Neutrophil (primary cell): ENCODE results near the gene NUP62.

Source experiments
- H3K27ac ChIP-seq: fragments of 200-600 bp; sonication (generic); 2 replicates; pipeline ENCODE4 v1.5.1; 2016; ENCODE audit warnings: mild to moderate bottlenecking, moderate library complexity
- H3K27me3 ChIP-seq: fragments of 200-600 bp; sonication (generic); 2 replicates; pipeline ENCODE4 v1.6.0; 2016; ENCODE audit warnings: mild to moderate bottlenecking
- H3K36me3 ChIP-seq: fragments of 200-600 bp; sonication (generic); 2 replicates; pipeline ENCODE4 v1.5.1; 2017
- H3K4me1 ChIP-seq, 2 experiments: fragments of 200-600 bp in 1 of 2; sonication (generic) in 1 of 2; 1 replicate in 1 of 2; 2 replicates in 1 of 2; pipeline versions ENCODE4 v1.5.1 to v1.6.1; 2013 to 2016; ENCODE audit warnings: low read depth in 1 of 2, low read length in 1 of 2, mild to moderate bottlenecking in 1 of 2, moderate library complexity in 1 of 2; ENCODE audit not compliant: control insufficient read depth in 1 of 2, insufficient read depth in 1 of 2
- H3K4me3 ChIP-seq, 2 experiments: fragments of 200-600 bp in 1 of 2; sonication (generic) in 1 of 2; 1 replicate in 1 of 2; 2 replicates in 1 of 2; pipeline ENCODE4 v1.5.1; 2013 to 2016; ENCODE audit warnings: low read depth in 1 of 2, low read length in 1 of 2, mild to moderate bottlenecking in 1 of 2, moderate library complexity in 1 of 2
- H3K9me3 ChIP-seq: fragments of 200-600 bp; sonication (generic); 2 replicates; pipeline ENCODE4 v1.5.1; 2016
- CTCF ChIP-seq: fragments of 200-600 bp; sonication (generic); IDR thresholded peaks from 2 replicates; pipeline ENCODE4 v1.5.1; 2016; ENCODE audit warnings: antibody characterized with exemption

Gene NUP62

GRCh38 chr19:49931293-49932040 lies 2.2 kb upstream of the NUP62 start:
- no peak for TF ChIP-seq CTCF
- H3K9me3 ChIP-seq = no peaks in the 10 kb centered on the region
- peak overlapping the region; percentile 8 for H3K27ac ChIP-seq
- H3K4me3 ChIP-seq = no peak overlapping the region
- peaks cover 11 to 18% of the 10 kb centered on the region in 2 experiments for H3K4me1 ChIP-seq
- peaks cover 8% of the 10 kb centered on the region for H3K27me3 ChIP-seq
- H3K36me3 ChIP-seq = no peaks in the 10 kb centered on the region

GRCh38 chr19:49930483-49931011 lies 1.2 kb upstream of the NUP62 start:
- H3K27ac ChIP-seq = peak overlapping the region; percentile 8
- H3K27me3 ChIP-seq = peaks cover 5% of the 10 kb centered on the region
- H3K9me3 ChIP-seq = no peaks in the 10 kb centered on the region
- peaks cover 11 to 18% of the 10 kb centered on the region in 2 experiments for H3K4me1 ChIP-seq
- no peaks in the 10 kb centered on the region for H3K36me3 ChIP-seq
- no peak for TF ChIP-seq CTCF
- H3K4me3 ChIP-seq = peak overlapping the region; percentile 63 to 97

- Histone ChIP-seq H3K36me3 (peaks cover under 1% of the 10 kb centered on the region), H3K4me3 (peak overlapping the region; percentile 63 to 97), H3K4me1 (peaks cover 11 to 18% of the 10 kb centered on the region in 2 experiments), H3K27me3 (peaks cover 5% of the 10 kb centered on the region), H3K27ac (peak overlapping the region; percentile 88), H3K9me3 (no peaks in the 10 kb centered on the region)
- TF ChIP-seq CTCF = peak; percentile 28
Measured at GRCh38 chr19:49929611-49930482, 543 bp upstream of the NUP62 start.

- Histone ChIP-seq H3K27me3 (peaks cover 2% of the 10 kb centered on the region), H3K4me3 (no peak overlapping the region), H3K9me3 (no peaks in the 10 kb centered on the region), H3K27ac (no peak overlapping the region), H3K36me3 (peaks cover 21% of the 10 kb centered on the region), H3K4me1 (peaks cover 11 to 18% of the 10 kb centered on the region in 2 experiments)
- TF ChIP-seq CTCF = no peak
Measured at GRCh38 chr19:49927526-49928264, 1.6 kb downstream of the NUP62 start.

- Histone ChIP-seq H3K27ac (no peak overlapping the region), H3K4me1 (peaks cover 11 to 18% of the 10 kb centered on the region in 2 experiments), H3K36me3 (peaks cover 32% of the 10 kb centered on the region), H3K9me3 (no peaks in the 10 kb centered on the region), H3K27me3 (no peaks in the 10 kb centered on the region), H3K4me3 (no peak overlapping the region)
- TF ChIP-seq CTCF = no peak
Measured at GRCh38 chr19:49926515-49926914, 2.8 kb downstream of the NUP62 start.
